Measurements from ENCODE around the gene LIX1.
A peak's percentile ranks its signal among the peaks of the same experiment; 100 is the strongest.

Gene LIX1

GRCh38 chr5:97071101-97071500, 71.3 kb downstream of the LIX1 start:
- peak; percentile 41 for DNase-seq (ENCODE audit: low read depth)
- no peak for TF ChIP-seq CTCF (IDR thresholded peaks at IDR 0.05; ENCODE audit: insufficient read depth, low read depth, low read length, missing control alignments)
- H3K4me3 ChIP-seq (ENCODE audit: low read length), result no peak overlapping the region

DNA sequence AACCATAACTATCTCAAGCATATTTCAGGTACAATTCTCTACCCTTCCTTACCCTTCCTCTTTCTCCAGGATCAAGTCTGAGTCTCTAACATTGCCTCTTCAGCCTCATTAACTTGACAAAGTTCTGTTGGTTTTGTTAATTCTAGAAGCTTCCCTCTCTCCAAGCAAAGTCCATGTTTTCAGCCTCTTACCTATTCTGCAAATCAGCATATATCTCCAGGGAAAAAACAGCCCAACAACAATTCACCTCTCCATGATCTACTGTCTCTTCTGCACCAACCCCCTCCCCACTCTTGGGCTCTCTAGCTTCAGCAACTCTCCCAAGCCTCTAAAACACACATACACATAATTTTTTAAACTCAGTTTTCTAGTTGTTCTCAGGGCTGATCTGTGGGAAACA, 72.2 kb downstream of the LIX1 start:
- H3K4me3 ChIP-seq (ENCODE audit: low read length), result no peak overlapping the region
- DNase-seq (ENCODE audit: low read depth), result no peak
- no peak for TF ChIP-seq CTCF (IDR thresholded peaks at IDR 0.05; ENCODE audit: insufficient read depth, low read depth, low read length, missing control alignments)

DNA sequence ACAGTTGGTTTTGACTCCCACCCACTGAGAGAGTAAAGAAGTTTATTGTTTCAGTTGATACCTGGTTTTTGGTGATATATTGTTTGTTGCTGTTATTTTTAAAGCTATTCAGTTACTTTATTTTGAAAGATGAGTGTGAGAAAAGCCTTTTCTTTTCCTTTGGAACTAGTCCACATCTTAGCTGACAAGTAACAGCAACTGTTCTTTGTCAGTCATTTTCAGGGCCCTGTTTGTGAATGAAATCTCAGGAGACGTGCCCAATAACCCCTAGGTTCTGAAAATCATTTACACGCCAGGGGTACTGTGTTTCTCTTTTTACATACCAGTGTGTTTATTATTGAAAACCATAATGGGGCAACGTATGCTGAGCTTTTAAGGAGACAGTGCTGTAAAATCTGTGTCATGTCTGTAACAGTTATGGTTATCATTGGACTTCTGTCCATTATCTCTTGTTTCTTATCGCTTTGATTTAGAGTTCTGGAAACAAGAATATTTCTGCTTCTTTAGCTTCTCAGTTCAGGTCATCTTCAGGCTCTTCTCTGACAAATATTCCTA, 75.0 kb downstream of the LIX1 start:
- no peak overlapping the region for H3K4me3 ChIP-seq (ENCODE audit: low read length)
- no peak for DNase-seq (ENCODE audit: low read depth)
- TF ChIP-seq CTCF (IDR thresholded peaks at IDR 0.05; ENCODE audit: insufficient read depth, low read depth, low read length, missing control alignments), result no peak

DNA sequence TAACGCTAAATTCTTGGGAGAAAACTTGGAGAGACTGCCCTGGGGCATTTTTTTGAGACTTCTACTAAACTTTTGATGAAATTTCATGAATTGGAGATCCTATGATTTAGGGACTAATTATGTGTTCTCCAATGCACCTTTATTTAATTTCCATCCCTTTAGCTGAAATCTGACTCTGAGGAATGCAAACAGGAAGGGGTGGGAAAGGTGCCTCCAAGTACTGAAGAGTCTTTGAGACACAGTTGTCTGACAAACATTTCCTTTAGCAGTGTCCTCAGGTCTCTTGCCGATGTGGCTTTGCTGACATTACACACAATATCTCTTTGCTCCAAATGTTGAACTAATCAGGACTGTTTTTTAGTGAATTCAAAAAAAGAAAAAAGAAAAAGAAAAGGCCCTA, 76.9 kb downstream of the LIX1 start:
- peak; percentile 21 for DNase-seq (ENCODE audit: low read depth)
- no peak for TF ChIP-seq CTCF (IDR thresholded peaks at IDR 0.05; ENCODE audit: insufficient read depth, low read depth, low read length, missing control alignments)
- no peak overlapping the region for H3K4me3 ChIP-seq (ENCODE audit: low read length)

DNA sequence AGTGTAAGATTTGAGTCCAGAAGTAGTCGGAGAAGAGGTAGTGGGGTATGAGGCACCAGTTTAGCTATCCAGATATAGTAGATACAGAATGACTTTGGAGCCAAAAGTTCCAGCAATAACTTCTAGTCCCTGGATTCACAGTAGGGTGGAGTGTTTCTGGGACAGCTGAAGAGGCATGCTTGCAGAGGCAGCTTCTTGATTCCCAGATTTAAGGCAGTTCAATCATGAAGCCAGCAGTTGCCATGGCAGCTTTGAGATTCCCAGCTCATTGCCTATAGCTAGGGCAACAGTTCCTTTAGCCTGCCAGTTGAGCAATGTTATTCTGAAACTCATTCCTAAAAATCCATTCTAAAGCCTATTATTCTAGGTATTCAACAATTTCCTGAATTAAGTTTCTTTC, 79.2 kb downstream of the LIX1 start:
- H3K4me3 ChIP-seq (ENCODE audit: low read length), result no peak overlapping the region
- TF ChIP-seq CTCF (IDR thresholded peaks at IDR 0.05; ENCODE audit: insufficient read depth, low read depth, low read length, missing control alignments), result no peak
- DNase-seq (ENCODE audit: low read depth), result no peak

GRCh38 chr5:97062046-97062445, 80.4 kb downstream of the LIX1 start:
- no peak for TF ChIP-seq CTCF (IDR thresholded peaks at IDR 0.05; ENCODE audit: insufficient read depth, low read depth, low read length, missing control alignments)
- no peak for DNase-seq (ENCODE audit: low read depth)
- no peak overlapping the region for H3K4me3 ChIP-seq (ENCODE audit: low read length)

DNA sequence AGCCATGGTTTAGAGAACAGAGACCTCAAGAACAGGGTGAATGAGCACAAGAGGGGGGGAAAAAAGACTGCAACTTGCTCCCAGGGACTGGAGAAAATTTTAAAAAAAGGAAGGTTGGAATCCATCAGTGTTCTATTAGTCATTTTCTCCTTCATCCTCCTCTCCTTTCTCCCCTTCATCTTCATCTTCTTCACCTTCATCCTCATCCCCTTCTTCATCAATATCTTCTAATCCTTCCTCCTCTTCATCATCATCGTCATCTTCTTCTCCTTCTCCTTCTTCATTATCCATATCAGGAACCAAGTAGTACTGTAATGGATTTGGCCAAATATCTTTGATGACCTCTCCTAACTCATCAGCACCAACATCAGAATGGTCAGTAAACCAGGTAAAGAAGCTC, 86.1 kb downstream of the LIX1 start:
- no peak overlapping the region for H3K4me3 ChIP-seq (ENCODE audit: low read length)
- DNase-seq (ENCODE audit: low read depth), result no peak
- no peak for TF ChIP-seq CTCF (IDR thresholded peaks at IDR 0.05; ENCODE audit: insufficient read depth, low read depth, low read length, missing control alignments)

Measured in epithelial cell of esophagus (primary cell).